ENCODE results near the gene CPNE2.

CPNE2 gene

GRCh38 chr16:57143149-57143921 lies 51.0 kb downstream of the CPNE2 start:
- Histone ChIP-seq H3K4me2 (ENCODE audit: insufficient read depth, low read length, poor library complexity, severe bottlenecking) (no peak overlapping the region), H3K9me3 (replicated peaks in 1 of 2; ENCODE audit: control insufficient read depth in 2 of 2, insufficient read depth in 1 of 2, low read depth in 1 of 2, low read length in 2 of 2) (no peaks in the 10 kb centered on the region), H3K23ac (ENCODE audit: low read depth, low read length, poor library complexity) (no peak overlapping the region), H4K8ac (ENCODE audit: low read depth, low read length) (no peak overlapping the region), H2AFZ (ENCODE audit: low read length) (no peak overlapping the region), H2BK12ac (ENCODE audit: low read length) (peak overlapping the region; percentile 24), H3K36me3 (replicated peaks in 1 of 2; ENCODE audit: control insufficient read depth in 2 of 2, insufficient read depth in 2 of 2, low read length in 2 of 2) (peaks cover 0 to 29% of the 10 kb centered on the region in 2 donors), H3K18ac (ENCODE audit: low read length) (peak overlapping the region; percentile 78), H3K79me1 (ENCODE audit: low read depth, low read length) (no peaks in the 10 kb centered on the region), H3K27me3 (ENCODE audit: control insufficient read depth in 3 of 3, insufficient read depth in 3 of 3, low read depth in 1 of 3, low read length in 3 of 3) (no peaks in the 10 kb centered on the region), H2AK5ac (ENCODE audit: low read depth, low read length) (peak overlapping the region; percentile 16), H2BK120ac (ENCODE audit: low read depth, low read length) (no peak overlapping the region), H2BK5ac (ENCODE audit: low read length) (no peak overlapping the region), H3K14ac (ENCODE audit: low read length) (peak overlapping the region; percentile 60), H3K4me1 (ENCODE audit: control insufficient read depth in 2 of 2, insufficient read depth in 1 of 2, low read depth in 1 of 2, low read length in 2 of 2) (peaks cover 23 to 49% of the 10 kb centered on the region in 2 donors), H4K91ac (ENCODE audit: low read depth, low read length, poor library complexity) (peak overlapping the region; percentile 28), H2BK15ac (ENCODE audit: low read length) (no peak overlapping the region), H3K27ac (replicated peaks; ENCODE audit: low read length) (no peak overlapping the region), H3K9ac (ENCODE audit: low read depth, low read length, poor library complexity) (peak overlapping the region; percentile 10), H3K4ac (ENCODE audit: low read length) (no peak overlapping the region), H3K4me3 (ENCODE audit: low read length in 2 of 2) (no peak overlapping the region)
- DNase-seq (ENCODE audit: low spot score) = no peak
- WGBS, 2 donors (ENCODE audit: extremely low coverage in 2 of 2, insufficient read length in 2 of 2, insufficient replicate concordance in 1 of 2) = no CpG with 5 or more reads among the region's 14 CpGs

GRCh38 chr16:57144027-57144426 lies 51.6 kb downstream of the CPNE2 start:
- no peak overlapping the region for H4K8ac ChIP-seq (ENCODE audit: low read depth, low read length)
- no CpG with 5 or more reads among the region's 2 CpGs for WGBS, 2 donors (ENCODE audit: extremely low coverage in 2 of 2, insufficient read length in 2 of 2, insufficient replicate concordance in 1 of 2)
- H3K4ac ChIP-seq (ENCODE audit: low read length) = no peak overlapping the region

GRCh38 chr16:57145046-57146021 lies 53.0 kb downstream of the CPNE2 start:
- Histone ChIP-seq H4K91ac (ENCODE audit: low read depth, low read length, poor library complexity) (no peak overlapping the region), H3K4me1 (ENCODE audit: control insufficient read depth in 2 of 2, insufficient read depth in 1 of 2, low read depth in 1 of 2, low read length in 2 of 2) (peaks cover 23 to 52% of the 10 kb centered on the region in 2 donors), H2BK12ac (ENCODE audit: low read length) (no peak overlapping the region), H2BK15ac (ENCODE audit: low read length) (no peak overlapping the region), H2BK120ac (ENCODE audit: low read depth, low read length) (no peak overlapping the region), H3K9ac (ENCODE audit: low read depth, low read length, poor library complexity) (no peak overlapping the region), H3K79me1 (ENCODE audit: low read depth, low read length) (no peaks in the 10 kb centered on the region), H3K4me2 (ENCODE audit: insufficient read depth, low read length, poor library complexity, severe bottlenecking) (no peak overlapping the region), H2AFZ (ENCODE audit: low read length) (no peak overlapping the region), H3K36me3 (replicated peaks in 1 of 2; ENCODE audit: control insufficient read depth in 2 of 2, insufficient read depth in 2 of 2, low read length in 2 of 2) (peaks cover 2 to 41% of the 10 kb centered on the region in 2 donors), H3K14ac (ENCODE audit: low read length) (no peak overlapping the region), H3K27ac (replicated peaks; ENCODE audit: low read length) (no peak overlapping the region), H2AK5ac (ENCODE audit: low read depth, low read length) (peak overlapping the region; percentile 2), H3K27me3 (ENCODE audit: control insufficient read depth in 3 of 3, insufficient read depth in 3 of 3, low read depth in 1 of 3, low read length in 3 of 3) (no peaks in the 10 kb centered on the region), H3K18ac (ENCODE audit: low read length) (peak overlapping the region; percentile 76), H3K9me3 (replicated peaks in 1 of 2; ENCODE audit: control insufficient read depth in 2 of 2, insufficient read depth in 1 of 2, low read depth in 1 of 2, low read length in 2 of 2) (no peaks in the 10 kb centered on the region), H4K8ac (ENCODE audit: low read depth, low read length) (no peak overlapping the region), H2BK5ac (ENCODE audit: low read length) (no peak overlapping the region), H3K23ac (ENCODE audit: low read depth, low read length, poor library complexity) (no peak overlapping the region), H3K4me3 (ENCODE audit: low read length in 2 of 2) (no peak overlapping the region), H3K4ac (ENCODE audit: low read length) (no peak overlapping the region)
- no peak for DNase-seq (ENCODE audit: low spot score)
- no CpG with 5 or more reads among the region's 14 CpGs for WGBS, 2 donors (ENCODE audit: extremely low coverage in 2 of 2, insufficient read length in 2 of 2, insufficient replicate concordance in 1 of 2)

More at GRCh38 chr16:57144027-57144426, 51.6 kb downstream of the CPNE2 start:
- Histone ChIP-seq H3K4me3 (ENCODE audit: low read length in 2 of 2) (no peak overlapping the region), H3K4me2 (ENCODE audit: insufficient read depth, low read length, poor library complexity, severe bottlenecking) (no peak overlapping the region), H3K14ac (ENCODE audit: low read length) (no peak overlapping the region), H3K18ac (ENCODE audit: low read length) (no peak overlapping the region), H4K91ac (ENCODE audit: low read depth, low read length, poor library complexity) (no peak overlapping the region), H3K36me3 (replicated peaks in 1 of 2; ENCODE audit: control insufficient read depth in 2 of 2, insufficient read depth in 2 of 2, low read length in 2 of 2) (peaks cover 0 to 32% of the 10 kb centered on the region in 2 donors), H3K9me3 (replicated peaks in 1 of 2; ENCODE audit: control insufficient read depth in 2 of 2, insufficient read depth in 1 of 2, low read depth in 1 of 2, low read length in 2 of 2) (no peaks in the 10 kb centered on the region), H2AFZ (ENCODE audit: low read length) (no peak overlapping the region), H2BK5ac (ENCODE audit: low read length) (no peak overlapping the region), H2BK12ac (ENCODE audit: low read length) (no peak overlapping the region), H3K4me1 (ENCODE audit: control insufficient read depth in 2 of 2, insufficient read depth in 1 of 2, low read depth in 1 of 2, low read length in 2 of 2) (peaks cover 23 to 52% of the 10 kb centered on the region in 2 donors), H2BK120ac (ENCODE audit: low read depth, low read length) (no peak overlapping the region), H3K27ac (replicated peaks; ENCODE audit: low read length) (no peak overlapping the region), H3K79me1 (ENCODE audit: low read depth, low read length) (no peaks in the 10 kb centered on the region), H3K9ac (ENCODE audit: low read depth, low read length, poor library complexity) (no peak overlapping the region), H2BK15ac (ENCODE audit: low read length) (no peak overlapping the region), H3K23ac (ENCODE audit: low read depth, low read length, poor library complexity) (no peak overlapping the region), H3K27me3 (ENCODE audit: control insufficient read depth in 3 of 3, insufficient read depth in 3 of 3, low read depth in 1 of 3, low read length in 3 of 3) (no peaks in the 10 kb centered on the region), H2AK5ac (ENCODE audit: low read depth, low read length) (no peak overlapping the region)
- no peak for DNase-seq (ENCODE audit: low spot score)

Data from neuronal stem cell (in vitro differentiated cells).